DMS79 treated with DMSO at 0.1 percent for 48 hours (cell line): Measurements from ENCODE around the gene TMEM9B.
"Not testable (repeated sequence)": the region's sequence is repeated elsewhere in the genome, so short reads cannot be mapped to it uniquely, and the experiment has no call there.

Experiments
- DNase-seq: peaks from one replicate; lab custom pipeline; 2025; lab: John Stamatoyannopoulos, UW

The TMEM9B gene

DNA sequence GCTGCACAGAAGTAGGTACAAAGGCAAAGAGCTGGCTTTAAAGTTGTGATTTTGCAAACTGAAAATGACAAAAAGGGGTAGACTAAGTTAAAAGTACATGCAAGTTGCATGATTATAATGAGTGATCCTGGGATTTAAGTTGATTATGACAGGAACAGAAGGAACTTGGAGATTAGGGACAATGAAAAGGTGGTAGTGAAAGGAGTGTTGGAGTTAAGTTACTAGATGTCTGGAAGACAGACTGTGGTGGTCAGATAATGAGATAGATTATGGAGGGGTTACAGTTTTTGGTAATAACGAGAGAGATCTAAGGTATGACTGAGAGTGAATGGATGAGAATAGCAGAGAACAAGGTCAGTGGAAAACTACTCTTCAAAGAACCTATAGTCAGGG lies 7.7 kb upstream of the TMEM9B start:
- DNase-seq: no peak

DNA sequence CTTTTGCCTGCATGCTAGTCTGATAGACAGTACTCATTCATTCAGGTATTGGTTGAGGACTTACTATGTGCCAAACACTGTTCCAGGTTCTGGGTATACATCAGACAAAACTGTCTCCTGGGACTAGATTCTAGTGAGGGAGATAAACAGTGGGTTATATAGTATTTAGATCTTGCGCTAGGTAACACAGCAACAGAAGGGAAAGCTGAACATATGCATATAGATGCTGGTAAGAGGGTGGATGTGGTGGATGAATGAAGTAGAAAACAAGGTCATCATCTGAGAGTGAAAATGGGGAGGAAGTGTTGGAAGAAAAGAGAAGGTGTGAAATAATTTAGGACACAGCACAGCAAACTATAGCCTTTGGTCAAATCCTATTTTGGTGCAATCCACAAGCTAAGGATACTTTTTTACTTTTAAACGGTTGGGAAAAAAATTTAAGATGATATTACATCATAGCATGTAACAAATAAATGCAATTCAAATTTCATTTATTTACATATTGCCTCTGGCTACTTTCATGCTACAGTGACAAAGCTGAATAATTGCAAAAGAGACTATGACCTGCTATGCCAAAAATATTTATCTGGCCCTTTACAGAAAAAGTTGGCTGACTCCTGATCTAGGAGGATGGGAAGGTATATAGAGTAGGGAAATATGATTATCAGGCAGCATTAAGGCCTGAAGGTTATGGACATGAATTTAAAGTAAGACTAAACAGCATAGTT lies 7.1 kb upstream of the TMEM9B start:
- no peak for DNase-seq

DNA sequence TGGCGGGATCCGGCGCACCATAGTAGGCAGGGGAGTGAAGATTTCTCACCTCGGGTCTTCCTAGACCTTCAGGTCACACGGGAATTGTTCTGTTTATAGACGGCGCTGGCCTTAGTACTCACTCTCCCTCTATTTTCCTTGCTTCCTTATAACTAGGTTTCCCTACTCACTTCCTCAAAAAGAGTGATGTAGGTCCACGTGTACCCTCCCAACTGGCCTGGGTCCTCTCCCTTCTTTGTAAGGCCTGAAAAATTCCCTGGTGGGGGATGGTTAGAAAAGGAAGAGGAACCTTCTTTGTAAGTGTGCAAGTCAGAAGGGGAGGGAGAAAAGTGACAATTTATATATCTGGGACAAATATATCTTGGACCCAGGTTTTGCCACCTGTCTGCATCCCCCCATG lies 2.9 kb upstream of the TMEM9B start:
- no peak for DNase-seq

DNA sequence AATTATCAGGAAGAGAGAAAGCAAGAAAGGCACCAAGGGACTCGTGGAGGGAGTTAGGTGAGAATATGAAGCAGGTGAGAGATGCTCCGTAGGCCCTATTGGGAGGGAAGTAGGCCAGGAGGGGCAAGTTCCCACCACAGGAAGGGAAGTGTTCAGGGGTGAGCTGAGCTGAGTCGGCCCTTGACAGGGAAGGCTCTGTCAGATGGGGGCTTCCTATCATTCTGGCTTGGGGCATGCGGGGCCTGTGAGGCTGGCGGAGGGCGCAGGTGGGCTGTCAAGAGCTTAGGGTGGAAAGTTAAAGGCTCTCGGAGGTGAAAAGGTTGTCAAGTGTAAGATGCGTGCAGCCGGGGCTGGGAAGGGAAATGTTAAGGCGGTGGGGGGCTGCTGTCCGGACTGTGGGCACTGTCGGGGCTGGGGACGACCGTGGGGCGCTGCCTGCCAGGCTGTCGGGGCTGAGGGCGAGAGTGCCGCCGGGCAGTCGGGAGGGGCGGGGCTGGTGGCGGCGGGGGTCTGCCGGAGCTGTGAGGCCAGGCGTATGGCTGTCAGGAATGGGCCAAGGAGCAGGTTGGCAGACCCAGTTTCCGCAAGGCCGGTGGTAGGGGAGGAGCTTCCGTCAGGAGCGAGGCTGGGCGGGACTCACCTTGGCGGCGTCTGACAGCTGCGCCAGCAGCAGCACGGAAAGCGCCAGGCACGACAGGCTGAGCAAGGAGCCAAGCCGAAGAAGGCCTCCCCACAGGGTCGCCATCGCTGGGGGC lies 496 bp downstream of the TMEM9B start:
- peak; percentile 80 for DNase-seq

DNA sequence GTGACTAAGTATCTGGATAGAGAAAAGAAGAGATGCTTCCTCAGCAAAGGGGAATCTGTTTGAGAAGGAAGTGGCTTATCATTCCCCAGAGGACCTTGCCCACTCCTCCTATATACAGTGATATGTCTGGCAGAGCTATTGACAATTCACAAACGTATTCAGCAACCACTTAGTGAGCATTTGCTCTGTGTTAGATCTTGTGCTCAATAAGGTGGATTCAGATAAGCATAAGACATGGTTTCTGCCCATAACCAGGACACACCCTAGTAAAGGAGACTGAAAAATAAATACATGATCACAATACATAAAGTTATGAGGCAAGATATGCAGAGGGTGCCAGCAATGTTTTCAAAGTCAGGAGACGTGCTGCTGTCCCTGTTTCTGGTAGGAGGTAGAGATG lies 1.4 kb downstream of the TMEM9B start:
- no peak for DNase-seq

DNA sequence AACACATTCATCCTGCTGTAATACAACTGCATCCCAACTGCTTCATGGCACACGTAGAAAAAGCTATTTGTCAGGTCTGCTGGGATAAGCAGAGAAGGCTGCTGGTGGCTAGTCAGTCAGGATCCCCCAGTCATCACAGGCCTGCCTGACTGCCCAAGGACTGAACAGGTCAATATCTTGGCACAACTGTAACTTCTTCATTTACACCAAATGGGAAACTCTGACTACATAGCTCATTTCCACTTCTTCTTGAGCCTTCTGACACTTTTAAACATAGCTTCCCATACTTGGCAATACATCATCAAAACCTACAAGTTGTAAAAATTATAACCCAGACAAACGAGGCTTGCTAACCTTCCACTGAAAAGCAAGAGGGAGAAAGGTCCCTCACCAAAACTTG lies 2.8 kb downstream of the TMEM9B start:
- DNase-seq: no peak

DNA sequence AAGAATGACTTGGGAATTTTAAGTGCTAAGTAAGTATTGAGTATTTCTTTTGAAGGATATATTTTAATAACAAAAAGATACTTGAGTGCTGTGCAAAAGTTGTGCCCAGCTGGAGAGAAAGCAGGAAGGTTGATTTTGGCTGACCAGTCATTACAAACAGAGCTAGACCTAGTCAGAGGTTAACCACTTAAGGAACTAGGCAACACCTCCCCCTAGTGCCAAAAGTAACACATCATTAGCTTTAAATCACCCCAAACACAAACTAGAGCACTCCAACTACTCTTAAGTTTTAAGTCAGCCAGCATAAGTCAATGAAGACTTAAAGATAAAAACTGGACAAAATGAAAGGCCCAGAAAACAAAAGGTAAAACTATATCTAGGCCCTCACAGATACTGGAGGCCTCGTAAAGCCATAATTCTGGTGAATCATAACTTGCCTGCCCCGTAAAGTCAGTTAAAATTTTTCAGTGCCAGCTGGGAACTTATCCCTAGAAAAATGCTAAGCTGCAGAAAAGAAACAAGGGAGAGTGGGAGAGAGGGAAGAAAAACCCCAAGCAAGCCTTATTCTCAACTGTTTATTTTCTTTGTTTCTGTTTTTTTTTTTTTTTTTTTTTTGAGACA lies 4.6 kb downstream of the TMEM9B start:
- peak; percentile 77 for DNase-seq

DNA sequence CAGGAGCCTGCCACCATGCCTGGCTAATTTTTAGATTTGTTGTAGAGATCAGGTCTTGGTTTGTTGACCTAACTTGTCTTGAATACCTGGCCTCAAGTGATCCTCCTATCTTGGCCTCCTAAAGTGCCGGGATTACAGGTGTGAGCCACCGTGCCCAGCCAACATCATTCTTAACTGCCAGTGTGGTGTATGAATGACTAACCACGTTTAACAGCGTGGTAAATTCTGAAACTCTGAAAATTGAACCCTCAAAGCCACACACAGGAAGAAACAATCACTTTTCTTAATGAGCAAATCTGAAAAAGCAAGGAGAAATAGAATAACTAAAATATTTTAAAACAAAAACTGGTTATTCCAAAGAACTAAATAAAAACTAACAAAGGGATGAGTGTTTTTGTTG lies 7.4 kb downstream of the TMEM9B start:
- no peak for DNase-seq

DNA sequence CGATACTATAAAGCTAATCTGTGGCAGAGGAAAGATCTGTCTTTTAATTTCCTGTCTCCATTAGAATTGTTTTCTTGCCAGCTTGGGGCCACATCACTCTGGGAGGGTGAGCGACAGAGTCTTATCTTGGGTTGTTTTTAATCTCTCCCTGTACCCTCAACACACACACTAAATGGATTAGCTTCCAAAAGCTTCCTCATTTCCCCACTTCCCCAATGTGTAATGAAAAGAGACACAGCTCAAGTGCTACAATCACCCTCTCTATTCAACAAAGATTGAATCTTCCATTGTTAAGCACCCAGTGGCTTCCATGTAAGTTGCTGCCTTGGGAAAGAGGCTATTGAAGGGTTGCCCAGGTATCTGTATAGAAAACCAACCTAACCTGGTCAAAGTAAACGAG lies 15.4 kb downstream of the TMEM9B start:
- no peak for DNase-seq

DNA sequence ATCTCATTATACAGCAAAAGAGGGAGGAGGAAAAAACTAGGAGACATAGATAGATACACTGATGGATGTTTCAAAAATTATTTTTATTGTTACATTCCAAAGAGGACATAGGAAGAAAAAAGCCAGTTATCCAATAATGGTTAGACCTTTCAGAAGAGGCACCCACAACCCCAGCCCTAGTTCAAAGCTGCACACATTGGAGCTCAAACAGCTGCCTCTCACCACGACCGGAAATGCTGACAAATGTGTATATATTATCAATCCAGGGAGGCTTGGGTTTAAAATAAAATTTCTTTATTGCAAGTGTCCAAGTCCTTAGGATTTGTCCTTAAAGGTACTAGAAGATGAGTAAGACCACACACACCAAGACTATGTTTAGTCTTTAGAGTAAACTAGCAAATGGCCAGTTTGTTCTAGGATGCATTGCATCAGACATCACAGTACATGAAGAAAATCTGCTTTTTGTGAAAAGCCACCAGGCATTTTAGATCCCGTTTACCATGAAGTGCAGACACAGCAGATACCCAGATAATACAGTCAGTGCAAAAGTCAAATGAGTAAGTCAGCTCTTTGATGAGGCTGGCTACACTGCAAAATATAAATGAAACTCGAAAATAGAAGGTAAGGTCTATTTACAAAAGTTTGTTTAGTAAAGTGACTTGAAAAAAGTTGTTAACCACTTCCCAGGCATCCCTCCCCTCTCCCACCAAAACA lies 16.9 kb downstream of the TMEM9B start:
- no peak for DNase-seq

DNA sequence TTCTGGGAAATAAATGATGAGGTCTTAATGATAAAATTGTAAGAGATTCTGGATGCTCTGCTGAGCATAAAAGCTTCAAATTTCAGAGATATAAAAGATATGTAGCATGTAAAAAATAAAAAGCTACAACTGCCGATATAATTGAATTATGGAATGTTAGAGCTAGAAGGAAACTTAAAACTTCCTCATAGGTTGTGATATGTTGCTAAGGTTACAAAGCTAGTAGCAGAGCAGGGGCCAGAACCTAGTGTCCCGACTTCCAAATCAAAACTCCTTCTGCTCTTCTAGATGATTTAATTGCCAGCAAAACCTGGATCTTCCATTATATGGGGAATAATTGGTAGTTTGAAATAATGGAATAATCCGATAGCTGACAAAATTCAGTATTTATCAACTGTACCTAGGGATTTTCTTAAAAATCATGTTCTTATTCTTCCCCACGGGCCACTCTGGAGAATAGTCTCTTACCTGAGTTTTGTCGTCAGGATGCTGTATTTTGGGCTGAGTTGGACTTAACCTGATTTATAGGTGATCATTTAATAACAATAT lies 21.6 kb downstream of the TMEM9B start, which contains the start of gene ASCL3:
TSS of gene ASCL3 (minus strand) at position 499 of the 549 bp plus-strand sequence. CDS start 4,855 bp downstream, outside the sequence.
- DNase-seq: no peak

DNA sequence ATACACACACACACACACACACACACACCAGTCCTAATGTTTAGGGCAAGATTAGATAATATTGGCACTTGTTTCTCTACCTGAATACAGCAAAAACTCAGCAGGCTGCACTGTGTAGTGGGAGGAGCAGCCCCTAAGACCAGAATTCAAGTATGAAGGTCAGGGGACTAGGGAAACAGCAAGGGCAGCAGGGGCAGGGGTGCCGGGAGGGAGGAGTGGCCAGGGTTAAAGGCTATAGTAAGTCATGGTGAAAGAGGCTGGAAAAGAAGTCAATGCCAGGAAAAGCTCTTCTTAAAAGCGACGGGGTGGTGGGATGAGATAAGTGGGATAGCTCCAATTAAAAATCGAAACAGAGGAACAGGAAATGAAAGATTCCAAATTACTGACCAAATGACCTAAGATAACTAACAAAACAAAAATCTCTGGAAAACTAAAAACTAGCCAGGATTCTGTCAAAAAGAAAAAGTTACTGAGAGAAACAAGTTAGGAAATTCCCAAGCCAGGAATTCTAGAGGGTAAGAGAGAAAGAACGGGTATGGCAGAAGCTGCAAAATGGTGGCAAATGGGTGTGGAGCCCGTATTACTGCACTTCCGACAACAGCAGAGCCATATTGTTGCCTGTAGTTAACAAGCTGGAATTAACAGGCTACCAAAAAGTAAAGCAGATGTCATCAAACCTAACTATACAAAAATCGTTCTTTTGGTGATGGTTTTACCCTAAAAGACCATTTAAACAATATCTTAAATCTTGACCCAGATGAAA lies 22.7 kb downstream of the TMEM9B start:
- no peak for DNase-seq

DNA sequence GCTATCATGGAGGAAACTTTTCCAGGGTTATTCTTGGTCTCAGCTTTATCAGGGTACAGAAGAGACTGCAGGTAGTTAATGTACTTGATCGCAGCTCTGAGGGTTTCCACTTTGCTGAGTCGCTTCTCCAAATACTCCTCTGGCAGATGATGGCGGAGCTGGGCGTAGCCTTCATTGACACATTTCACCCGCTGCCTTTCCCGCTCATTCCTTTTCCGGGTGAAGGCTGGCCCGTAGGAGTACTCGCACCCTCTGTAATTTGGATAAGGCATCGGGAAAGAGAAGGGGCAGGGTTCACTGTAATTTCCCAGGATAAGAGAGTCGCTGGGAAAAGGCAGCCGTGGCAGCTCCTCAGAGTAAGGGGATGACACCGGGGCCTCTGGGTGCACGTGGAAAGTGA lies 26.6 kb downstream of the TMEM9B start:
- no peak for DNase-seq

DNA sequence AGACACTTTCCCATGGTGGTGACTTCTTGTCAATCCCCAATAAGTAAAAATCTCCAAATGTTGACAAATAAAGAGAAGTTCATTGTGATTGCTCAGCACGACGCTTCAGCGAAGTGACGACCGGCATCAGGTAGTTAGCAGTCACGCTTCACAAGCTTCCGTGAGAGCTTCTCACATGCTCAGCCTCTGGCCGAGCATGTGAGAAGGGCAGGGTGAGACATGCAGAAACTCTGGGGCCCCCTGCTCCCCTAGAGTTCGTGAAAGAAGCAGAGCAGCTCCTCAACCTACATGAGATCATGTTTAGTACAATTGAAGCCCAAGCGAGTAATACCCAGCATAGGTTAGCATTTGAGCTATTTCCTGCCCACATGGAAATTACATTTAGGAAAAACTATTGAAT lies 27.1 kb downstream of the TMEM9B start:
- DNase-seq: peak; percentile 33

DNA sequence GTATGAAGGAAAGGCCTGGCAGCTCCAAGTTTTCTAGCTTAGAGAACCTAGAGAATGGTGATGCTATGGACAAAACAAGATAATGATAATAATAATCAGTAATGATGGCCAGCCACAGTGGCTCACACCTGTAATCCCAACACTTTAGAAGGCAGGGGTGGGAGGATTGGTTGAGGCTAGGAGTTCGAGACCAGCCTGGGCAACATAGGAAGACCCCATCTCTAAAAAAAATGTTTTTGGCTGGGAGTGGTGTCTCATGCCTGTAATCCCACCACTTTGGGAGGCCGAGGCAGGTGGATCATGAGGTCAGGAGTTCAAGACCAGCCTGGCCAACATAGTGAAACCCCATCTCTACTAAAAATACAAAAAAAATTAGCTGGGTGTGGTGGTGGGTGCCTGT lies 28.5 kb downstream of the TMEM9B start:
- not testable (repeated sequence) for DNase-seq

DNA sequence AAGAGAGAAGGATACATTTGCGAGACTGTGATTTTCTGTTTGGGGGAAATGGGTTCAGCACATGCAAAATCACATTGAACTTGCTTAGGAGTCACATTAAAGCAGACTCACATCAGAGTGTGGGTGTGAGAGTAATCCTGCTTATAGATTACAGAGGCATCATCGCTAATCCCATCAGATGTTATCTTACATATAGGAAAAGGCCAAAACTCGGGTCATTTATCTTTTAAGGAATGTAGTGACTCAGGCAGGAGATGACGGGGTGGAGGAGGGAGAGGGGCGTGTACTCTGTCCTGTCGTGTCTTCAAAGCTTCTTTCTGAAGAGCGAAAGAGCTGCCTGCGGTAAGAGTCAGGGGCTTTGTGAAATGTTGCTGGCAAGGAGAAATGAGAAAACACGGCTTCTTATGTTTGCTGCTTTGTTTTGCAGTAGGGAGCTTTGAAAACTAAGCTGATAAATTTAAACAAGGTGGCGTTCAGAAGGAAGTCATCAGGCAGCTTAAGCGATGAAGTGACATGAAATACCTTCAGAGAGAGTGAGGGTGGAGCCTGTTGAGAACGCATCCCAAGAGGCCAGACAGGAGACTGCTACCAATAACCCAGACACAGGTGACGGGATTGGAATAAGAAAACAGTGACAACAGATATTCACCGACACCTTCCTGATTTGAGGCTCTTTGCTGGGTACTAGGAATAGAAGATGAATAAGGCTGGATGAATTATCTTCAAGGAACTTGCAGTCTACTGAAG lies 29.3 kb downstream of the TMEM9B start:
- no peak for DNase-seq

DNA sequence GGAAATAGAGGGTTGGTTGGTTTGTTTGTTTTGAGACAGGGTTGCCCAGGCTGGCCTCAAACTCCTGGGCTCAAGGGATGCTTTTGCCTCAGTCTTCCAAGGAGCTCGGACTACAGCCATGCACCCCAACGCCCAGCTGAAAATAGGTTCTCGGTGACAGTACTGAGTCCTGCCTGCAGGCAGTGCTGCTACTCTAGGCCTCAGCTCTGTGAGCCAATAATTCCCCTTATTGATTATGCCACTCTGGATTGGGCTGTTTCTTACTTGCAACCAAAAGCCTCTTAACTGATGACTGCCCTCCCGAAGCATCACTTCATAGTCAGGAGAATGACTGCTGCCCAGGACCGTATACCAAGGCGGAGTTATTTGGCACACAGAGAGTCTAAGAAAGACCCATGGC lies 30.3 kb downstream of the TMEM9B start:
- DNase-seq: no peak

DNA sequence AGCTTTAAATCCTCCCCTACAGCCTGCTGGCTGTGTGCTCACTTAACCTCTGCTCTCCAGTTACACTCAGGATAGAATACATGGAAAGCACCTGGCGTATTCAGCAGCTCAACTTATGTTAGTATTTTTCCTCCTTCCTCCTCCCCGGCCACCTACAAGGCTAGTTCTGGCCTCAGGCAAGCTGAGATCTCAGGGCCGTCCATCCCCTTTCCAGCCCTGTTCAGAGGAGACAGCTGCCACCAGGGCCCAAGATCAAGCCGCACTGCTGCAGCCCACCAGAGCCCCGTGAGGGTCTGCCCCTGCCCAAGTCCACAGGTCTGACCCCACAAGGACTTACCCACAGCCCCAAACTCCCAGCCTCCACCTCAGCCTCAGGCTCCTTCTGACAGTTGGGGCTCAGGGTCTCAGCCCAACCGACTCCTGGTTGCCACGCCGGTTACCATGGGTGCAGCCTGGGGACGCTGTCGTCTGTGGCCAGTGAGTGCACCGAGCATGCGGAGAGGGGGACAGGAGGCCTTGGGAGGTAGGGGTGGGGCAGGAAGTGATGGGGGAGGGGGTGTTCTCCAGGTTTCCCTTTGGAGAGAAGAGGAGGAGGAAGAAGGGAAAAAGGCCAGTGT lies 31.6 kb downstream of the TMEM9B start, which contains the start of gene C11orf16:
TSS of gene C11orf16 (minus strand) at position 384 of the 617 bp plus-strand sequence. CDS start 639 bp downstream, outside the sequence.
- no peak for DNase-seq

DNA sequence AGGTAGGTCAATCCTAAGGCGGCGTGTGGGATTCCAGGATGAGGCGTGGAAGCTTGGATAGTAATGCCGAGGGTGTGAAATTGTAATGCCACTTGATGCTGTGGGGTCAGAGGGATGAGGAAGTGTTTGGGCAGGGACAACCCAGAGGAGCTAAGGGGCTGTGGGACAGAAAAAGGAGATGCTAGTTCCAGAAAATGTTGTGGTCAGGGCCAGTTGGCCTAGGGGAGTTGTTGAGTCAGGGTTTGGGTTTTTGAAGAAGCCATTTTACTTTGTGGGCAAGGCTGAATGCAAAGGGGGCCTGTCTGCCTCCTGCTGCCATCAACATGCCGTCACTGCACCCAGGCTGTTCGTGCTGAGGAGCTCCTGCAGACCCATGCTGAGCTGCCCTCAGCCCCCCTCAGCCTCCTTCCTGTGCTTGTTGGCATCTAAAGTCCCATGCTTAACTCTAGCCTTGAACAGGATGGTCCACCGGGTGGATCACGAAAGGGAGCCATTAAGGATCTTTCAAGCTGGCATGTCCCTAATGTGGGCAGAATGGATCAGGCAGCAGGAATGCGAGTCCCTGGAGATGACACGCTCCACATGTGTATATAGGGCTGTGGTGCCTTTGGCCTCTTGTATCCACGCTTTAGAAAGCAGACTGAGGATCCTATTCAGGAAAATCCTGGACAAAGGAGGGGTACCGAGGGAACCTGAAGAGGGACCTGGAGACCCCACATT lies 33.6 kb downstream of the TMEM9B start:
- no peak for DNase-seq
